Suppressor macrophage treated with lipopolysaccharide for 4 hours (primary cell): Measurements from ENCODE around the gene ZWILCH.

Source experiments
- DNase-seq: peaks from one replicate; pipeline ENCODE4 v3.0.0-alpha.2; 2020

The ZWILCH gene

GRCh38 chr15:66558271-66558670, 53.1 kb downstream of the ZWILCH start:
- DNase-seq: no peak

GRCh38 chr15:66560856-66561525, 55.9 kb downstream of the ZWILCH start:
- no peak for DNase-seq

DNA sequence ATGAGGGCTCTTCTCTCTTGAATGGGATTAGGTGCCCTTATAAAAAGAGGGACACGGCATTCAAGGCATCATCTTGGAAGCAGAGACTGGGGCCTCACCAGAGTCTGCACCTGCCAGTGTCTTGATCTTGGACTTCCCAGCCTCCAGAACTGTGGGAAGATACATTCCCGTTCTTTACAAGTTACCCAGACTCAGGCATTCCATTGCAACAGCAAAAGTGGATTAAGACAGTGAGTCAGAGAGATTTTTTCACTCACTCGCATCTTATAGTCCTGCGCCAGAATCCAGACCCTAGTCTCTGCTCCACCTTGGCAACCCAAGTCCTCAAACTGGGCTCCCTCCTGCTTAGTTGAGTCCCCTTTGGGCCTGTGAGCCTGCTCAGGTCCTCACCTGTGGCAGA, 58.0 kb downstream of the ZWILCH start:
- DNase-seq: no peak

DNA sequence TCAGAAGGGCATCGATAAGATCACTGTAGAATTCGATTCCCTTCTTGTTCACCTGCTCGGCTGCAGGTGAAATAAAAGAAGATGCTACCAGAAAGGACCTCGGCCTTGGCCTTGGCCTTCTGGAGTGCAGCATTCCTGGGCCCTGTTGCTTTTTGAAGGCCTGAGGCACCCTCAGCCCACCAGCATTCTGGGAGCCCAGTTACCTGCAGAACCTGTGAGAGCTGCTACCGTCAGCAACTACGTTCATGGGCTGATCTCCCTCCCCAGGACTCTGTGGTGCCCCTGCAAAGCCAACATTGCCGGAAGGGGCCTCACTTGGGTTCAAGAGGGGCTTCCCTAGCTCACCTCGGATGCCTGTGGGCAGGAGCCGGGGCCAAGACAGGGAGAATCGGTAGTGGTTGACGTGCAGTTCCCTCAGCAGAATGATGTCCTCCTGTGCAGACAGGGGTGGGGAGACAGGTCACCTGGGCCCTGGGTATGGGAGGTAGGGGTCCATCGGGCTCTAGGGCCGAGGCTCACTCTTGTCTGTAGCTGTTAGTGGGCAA, 58.5 kb downstream of the ZWILCH start:
- DNase-seq: no peak

DNA sequence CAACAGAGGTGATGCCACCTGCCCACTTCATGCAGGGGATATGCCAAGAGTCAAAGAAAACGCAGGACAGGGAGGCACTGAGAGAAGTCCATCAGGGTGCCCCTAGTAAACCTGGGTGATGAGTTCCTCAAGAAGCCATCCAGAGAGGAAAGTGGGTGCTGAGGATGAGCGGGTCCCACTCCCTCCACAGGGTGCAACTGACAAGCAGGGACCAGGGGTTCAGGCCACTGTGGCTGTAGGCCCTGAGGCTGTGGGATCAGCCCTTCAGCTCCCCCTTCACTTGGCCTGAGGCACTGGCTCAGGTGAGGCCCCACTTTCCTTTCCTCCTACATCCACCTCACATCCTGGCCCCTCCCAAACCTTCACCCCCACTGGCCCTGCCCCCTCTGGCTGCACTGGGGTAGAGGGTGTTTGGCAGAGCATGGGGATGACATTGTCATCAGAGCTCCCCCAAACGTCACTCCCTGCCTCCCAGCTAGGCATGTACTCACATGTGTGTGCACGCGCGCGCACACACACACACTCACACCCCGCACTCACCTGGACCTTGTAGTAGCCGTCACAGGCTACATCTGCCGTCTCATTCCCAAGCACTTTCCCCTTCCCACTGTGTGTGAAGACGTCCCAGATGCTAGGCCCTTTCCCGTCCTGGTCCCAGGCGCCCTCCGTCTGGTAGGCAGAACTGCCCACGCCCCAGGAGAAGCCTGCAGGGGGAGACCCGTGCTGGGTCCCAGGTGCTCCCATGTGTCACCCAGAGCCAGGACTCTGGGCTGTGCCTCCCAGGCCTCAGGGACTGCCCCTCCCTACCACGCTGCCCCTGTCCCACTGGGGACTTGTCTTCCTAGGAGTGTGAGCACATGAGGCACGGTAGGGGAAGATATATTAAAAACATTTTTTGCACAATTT, 59.3 kb downstream of the ZWILCH start:
- no peak for DNase-seq

GRCh38 chr15:66565141-66565641, 60.1 kb downstream of the ZWILCH start:
- DNase-seq: no peak

DNA sequence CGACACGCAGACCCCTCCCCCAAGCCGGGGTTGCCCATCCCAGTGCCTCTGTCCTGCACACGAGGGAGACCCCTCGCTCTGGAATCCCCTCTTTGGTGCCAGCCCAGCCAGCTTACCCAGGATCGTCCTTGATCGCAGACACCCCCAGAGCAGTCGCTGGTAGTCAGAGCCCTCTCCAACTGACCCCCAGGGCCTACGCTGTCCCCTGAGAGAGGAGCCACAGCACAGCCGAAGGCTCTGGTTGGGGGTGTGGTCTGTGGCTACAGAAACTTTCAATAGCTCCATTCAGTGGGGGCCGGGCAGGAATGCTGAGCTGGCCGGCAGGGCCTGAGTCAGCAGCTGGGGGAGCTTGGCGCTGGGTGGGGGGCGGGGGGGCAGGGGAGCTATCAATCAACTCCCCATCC, 60.6 kb downstream of the ZWILCH start, which contains the start of gene LCTL:
TSS of gene LCTL (minus strand) at position 258 of the 404 bp plus-strand sequence. CDS start 633 bp downstream, outside the sequence.
- no peak for DNase-seq

GRCh38 chr15:66566963-66567531, 61.9 kb downstream of the ZWILCH start:
- DNase-seq: peak; percentile 86

DNA sequence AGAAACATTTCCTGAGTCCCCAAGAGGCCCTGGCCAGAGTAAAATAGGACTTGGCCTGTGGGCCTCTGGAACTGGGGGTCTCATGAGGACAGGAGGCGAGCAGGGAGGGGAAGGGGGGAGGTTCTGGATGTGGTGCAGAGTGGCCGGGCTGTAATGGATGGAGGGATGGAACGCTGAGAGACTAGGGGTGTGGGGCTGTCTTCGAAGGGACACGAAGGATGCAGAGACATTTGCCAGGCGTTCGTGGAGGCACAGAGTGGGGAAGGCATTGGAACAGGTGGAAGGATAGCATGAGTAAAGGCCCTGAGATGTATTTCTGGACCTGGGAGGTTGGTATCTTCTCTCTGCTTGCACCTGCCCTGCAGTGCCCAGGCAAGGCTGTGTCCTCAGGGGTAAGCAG, 62.8 kb downstream of the ZWILCH start:
- DNase-seq: no peak

GRCh38 chr15:66569461-66570137, 64.5 kb downstream of the ZWILCH start:
- no peak for DNase-seq

DNA sequence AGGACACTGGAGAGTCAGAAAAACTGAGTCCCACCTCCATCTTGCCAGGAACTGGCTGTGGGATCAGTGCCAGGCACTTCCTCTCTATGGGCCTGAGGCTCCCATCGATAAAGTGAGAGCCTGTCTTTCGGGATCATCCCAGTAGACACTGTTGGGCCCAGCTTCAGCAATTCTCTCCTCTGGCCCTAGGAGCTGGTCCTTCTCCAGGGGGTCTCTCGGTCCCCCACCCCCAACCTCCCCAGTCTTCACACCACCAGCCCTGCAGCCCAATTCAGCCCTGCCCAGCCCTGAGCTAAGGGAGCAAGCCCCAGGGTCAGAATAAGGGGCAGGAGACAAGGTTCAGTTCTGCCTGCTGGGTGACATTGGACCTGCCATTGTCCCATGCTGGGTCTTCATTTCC, 65.2 kb downstream of the ZWILCH start:
- no peak for DNase-seq

DNA sequence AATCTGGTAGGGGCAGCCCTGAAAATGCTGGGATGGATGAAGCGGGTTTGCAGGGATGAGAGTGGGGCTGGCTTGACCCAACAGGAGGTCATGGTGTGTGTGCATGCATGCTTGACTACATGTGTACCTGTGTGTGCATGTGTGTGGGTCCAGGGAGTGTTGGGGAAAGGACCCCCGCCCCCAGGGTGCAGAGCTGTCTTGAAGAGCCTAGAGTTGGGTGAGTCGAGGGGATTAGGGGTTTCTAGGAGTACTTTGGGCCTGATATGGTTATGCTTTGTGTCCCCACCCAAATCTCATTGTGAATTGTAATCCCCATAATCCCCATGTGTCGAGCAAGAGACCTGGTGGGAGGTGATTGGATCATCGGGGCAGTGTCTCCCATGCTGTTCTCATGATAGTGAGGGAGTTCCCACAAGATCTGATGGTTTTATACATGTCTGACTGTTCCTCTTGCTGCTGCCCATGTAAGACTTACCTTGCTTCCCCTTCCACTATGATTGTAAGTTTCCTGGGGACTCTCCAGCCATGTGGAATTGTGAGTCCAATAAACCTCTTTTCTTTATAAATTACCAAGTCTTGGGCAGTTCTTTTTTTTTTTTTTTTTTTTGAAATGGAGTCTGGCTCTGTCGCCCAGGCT, 65.8 kb downstream of the ZWILCH start:
- peak; percentile 59 for DNase-seq

GRCh38 chr15:66572146-66572545, 67.0 kb downstream of the ZWILCH start:
- DNase-seq: no peak

DNA sequence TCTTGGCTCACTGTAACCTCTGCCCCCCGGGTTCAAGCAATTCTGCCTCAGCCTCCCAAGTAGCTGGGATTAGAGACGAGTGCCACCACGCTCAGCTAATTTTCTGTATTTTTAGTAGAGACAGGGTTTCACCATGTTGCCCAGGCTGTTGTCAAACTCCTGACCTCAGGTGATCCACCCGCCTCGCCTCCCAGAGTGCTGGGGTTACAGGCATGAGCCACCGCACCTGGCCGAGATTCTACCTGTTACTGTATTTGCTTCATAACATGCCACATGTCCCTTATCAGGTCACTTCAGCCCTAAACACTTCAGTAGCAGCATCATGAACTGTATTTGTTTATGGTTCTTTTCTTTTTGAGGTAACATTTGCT, 68.2 kb downstream of the ZWILCH start:
- no peak for DNase-seq

DNA sequence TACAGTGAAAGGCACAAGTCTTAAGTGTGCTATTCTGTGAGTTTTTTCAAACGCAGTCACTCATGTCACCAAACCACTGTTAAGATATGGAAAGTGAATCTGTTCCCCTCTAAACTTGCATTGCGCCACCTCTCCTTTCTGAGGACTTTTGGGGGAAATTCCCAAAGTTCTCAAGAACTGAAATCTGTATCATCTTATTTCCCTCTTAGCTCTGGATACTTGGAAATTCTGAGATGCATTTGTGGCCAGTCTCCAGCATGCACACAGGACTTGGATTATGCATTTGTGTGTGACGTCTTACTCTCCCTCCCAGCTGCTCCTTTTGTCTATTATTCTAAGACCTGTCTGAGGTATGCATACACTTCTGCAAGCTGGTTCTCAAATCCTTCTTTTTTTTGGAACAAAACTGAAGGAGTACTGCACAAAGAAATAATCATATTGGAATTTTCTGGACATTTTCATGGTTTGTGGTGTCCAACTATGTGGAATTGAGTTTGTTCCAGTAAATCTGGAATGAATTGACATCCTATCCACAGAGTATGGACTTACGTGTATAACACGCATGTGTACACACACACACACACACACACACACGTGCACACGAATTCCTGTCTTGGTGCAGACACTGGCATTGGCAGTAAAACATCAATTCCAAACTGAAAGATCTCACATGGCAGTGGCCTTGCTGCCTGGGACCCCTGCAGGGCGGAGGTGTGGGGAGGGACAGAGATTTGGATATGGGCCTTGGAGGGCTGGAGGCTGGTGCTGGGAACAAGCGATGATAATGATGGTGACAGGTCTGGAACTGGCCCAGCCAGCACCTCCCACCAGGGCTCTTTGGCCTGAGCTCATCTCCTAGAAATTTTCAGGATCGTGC, 68.8 kb downstream of the ZWILCH start:
- DNase-seq: peak; percentile 94

- peak; percentile 12 for DNase-seq
Observed at GRCh38 chr15:66574596-66574950, 69.4 kb downstream of the ZWILCH start.

DNA sequence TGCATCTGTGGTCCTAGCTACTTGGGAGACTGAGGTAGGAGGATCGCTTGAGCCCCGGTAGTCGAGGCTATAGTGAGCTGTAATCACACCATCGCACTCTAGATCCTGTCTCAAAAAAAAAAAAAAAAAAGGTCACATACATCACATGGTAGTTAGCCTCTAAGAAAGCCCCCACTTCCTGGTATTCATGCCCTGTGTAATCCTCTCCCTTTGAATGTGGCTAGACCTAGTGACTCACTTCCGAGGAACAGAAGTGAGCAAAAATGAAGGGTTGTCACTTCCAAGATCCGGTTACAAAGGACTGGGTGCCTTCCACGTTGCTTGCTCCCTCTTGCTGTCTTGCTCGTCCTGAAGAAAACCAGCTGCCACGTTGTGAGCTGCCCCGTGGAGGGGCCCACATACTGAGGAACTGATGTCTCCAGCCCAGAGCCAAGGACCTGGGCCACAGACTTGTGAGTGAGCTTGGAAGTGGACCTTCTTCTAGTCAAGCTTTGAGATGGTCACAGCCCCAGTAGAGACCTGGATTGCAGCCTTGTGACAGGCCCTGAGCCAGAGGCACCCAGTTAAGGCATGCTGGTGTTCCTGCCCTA, 73.3 kb downstream of the ZWILCH start:
- peak; percentile 84 for DNase-seq

DNA sequence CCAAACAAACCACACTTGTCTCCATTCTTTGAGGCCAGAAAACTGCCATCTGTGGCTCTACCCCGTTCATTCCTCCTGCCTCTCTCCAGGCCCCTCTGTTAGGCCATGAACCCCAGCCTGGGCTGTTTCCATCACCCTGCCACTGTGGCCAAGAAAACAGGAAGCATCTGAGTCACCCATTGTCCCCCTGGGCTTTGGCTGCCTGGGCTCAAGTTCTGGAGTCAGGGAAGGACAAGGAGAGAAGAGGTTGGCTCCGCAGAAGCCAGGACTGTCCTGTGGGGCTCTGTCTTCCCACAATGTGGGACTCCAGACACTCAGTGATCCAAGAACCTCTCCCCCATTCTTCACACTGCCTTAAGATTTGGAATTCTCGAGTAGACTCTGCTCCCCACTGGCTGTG, 75.5 kb downstream of the ZWILCH start:
- DNase-seq: peak; percentile 39

- peak; percentile 64 for DNase-seq
Observed at GRCh38 chr15:66581972-66582537, 76.9 kb downstream of the ZWILCH start.

GRCh38 chr15:66586155-66586976, 81.2 kb downstream of the ZWILCH start:
- no peak for DNase-seq
